Measurements from ENCODE around the gene EVL. TPM values are rescaled to one million over a fixed set of nuclear protein-coding genes. Genes with fewer than 3 reads are reported as not detected.

Gene EVL
- total RNA-seq, 1 donor, result 16.6 TPM

DNA sequence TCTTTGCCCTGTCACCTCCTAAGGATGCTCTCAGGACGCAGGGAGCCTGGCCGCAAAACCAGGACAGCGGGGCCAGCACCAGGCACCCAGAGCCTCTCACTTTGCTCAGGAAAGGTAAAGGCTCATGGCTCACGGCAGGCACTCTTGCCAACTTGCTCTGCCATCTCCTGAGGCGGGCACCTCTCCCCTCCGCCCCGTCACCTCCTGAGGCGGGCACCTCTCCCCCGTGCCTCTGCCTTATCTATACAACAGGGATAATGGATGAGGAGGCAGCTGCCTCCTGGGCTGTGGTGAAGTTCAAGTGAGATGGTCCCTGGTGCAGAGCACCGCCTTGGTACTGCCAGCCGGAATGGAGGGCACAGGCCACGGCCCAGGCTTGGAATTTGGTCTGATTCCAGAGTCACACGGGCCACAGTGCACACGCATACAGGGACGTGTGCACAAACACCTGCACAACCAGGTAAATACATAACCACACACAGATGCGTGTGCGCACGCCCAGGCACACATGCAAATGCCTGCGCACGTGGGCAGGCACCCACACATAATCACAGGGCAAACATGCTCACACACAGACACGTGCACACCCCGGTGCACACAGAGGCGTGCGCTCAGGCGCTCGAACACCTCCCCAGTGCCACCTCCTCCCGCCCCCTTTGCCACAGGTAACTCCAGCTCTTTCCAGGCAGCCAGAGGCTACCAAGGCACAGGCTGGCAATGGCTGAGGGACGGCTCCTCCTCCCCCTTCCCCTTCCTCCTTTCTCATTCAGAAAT lies 82.7 kb downstream of the EVL start:
- no peak overlapping the region for H3K4me3 ChIP-seq (ENCODE audit: insufficient read depth, low read length)
- H4K20me1 ChIP-seq (ENCODE audit: insufficient read depth, low read length), result no peaks in the 10 kb centered on the region
- H3K27ac ChIP-seq (ENCODE audit: low read depth, low read length), result no peak overlapping the region
- peak; percentile 80 for DNase-seq (ENCODE audit: insufficient read length, low spot score, missing footprints)
- no peaks in the 10 kb centered on the region for H3K9me3 ChIP-seq (ENCODE audit: low read depth, low read length)
- TF ChIP-seq, protein P1, sequence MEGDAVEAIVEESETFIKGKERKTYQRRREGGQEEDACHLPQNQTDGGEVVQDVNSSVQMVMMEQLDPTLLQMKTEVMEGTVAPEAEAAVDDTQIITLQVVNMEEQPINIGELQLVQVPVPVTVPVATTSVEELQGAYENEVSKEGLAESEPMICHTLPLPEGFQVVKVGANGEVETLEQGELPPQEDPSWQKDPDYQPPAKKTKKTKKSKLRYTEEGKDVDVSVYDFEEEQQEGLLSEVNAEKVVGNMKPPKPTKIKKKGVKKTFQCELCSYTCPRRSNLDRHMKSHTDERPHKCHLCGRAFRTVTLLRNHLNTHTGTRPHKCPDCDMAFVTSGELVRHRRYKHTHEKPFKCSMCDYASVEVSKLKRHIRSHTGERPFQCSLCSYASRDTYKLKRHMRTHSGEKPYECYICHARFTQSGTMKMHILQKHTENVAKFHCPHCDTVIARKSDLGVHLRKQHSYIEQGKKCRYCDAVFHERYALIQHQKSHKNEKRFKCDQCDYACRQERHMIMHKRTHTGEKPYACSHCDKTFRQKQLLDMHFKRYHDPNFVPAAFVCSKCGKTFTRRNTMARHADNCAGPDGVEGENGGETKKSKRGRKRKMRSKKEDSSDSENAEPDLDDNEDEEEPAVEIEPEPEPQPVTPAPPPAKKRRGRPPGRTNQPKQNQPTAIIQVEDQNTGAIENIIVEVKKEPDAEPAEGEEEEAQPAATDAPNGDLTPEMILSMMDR (IDR thresholded peaks at IDR 0.05; ENCODE audit: extremely low read depth, low read depth, low read length), result no peak
- H3K27me3 ChIP-seq (ENCODE audit: insufficient read depth, low read length), result peaks cover 2% of the 10 kb centered on the region
- H3K79me2 ChIP-seq (ENCODE audit: insufficient read depth, low read length), result no peaks in the 10 kb centered on the region
- no peak overlapping the region for H2AFZ ChIP-seq (ENCODE audit: low read length)
- H3K36me3 ChIP-seq (ENCODE audit: insufficient read depth, low read length), result peaks cover 3% of the 10 kb centered on the region
- no peaks in the 10 kb centered on the region for H3K4me1 ChIP-seq (ENCODE audit: insufficient read depth, low read length)
- H3K4me2 ChIP-seq (ENCODE audit: insufficient read depth, low read length), result no peak overlapping the region

DNA sequence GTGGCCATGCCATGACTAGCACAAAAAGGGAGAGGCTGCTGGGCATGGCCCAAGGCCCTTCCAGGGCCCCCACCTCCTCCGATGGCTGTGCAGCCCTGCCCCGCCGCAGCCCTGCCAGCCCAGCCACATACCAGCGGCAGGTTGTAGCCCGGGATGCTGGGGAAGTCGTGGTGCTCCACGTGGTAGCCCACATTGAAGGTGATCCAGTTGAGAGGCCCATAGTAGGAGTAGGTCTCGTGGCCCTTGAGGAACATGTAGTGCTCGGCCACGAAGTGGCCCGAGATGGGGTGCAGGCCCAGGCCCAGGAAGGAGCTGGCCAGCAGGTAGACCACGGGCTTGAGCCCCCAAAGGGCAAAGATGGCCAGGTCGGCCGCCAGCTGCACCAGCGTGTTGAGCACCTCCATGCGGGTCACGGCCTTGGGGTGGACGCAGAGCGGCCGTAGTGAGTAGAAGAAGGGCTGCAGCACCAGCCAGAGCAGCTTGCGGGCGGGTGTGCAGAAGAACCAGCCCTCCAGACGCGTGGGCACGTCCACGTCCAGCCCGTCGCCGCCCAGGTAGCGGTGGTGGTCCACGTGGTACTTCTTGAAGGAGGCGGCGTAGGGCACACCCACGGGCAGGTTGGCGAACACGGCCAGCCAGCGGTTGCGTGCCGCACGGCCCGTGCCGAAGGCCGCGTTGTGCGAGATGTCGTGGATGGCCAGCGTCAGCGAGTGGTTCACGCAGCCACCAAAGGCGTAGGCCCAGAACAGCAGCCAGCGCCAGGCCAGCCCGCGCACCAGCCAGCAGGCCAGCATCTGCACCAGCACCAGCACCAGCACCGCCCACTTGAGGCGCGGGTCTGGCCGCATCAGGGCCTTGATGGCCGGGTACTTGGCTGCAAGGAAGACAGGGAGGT lies 83.9 kb downstream of the EVL start:
- H3K79me2 ChIP-seq (ENCODE audit: insufficient read depth, low read length), result no peaks in the 10 kb centered on the region
- no peaks in the 10 kb centered on the region for H4K20me1 ChIP-seq (ENCODE audit: insufficient read depth, low read length)
- H3K36me3 ChIP-seq (ENCODE audit: insufficient read depth, low read length), result peaks cover under 1% of the 10 kb centered on the region
- H3K9me3 ChIP-seq (ENCODE audit: low read depth, low read length), result no peaks in the 10 kb centered on the region
- H2AFZ ChIP-seq (ENCODE audit: low read length), result no peak overlapping the region
- H3K27me3 ChIP-seq (ENCODE audit: insufficient read depth, low read length), result peaks cover 2% of the 10 kb centered on the region
- DNase-seq (ENCODE audit: insufficient read length, low spot score, missing footprints), result peak; percentile 68
- no peak overlapping the region for H3K27ac ChIP-seq (ENCODE audit: low read depth, low read length)
- H3K4me1 ChIP-seq (ENCODE audit: insufficient read depth, low read length), result no peaks in the 10 kb centered on the region
- TF ChIP-seq, protein P1 (IDR thresholded peaks at IDR 0.05; ENCODE audit: extremely low read depth, low read depth, low read length), result no peak
- no peak overlapping the region for H3K4me3 ChIP-seq (ENCODE audit: insufficient read depth, low read length)
- no peak overlapping the region for H3K4me2 ChIP-seq (ENCODE audit: insufficient read depth, low read length)

DNA sequence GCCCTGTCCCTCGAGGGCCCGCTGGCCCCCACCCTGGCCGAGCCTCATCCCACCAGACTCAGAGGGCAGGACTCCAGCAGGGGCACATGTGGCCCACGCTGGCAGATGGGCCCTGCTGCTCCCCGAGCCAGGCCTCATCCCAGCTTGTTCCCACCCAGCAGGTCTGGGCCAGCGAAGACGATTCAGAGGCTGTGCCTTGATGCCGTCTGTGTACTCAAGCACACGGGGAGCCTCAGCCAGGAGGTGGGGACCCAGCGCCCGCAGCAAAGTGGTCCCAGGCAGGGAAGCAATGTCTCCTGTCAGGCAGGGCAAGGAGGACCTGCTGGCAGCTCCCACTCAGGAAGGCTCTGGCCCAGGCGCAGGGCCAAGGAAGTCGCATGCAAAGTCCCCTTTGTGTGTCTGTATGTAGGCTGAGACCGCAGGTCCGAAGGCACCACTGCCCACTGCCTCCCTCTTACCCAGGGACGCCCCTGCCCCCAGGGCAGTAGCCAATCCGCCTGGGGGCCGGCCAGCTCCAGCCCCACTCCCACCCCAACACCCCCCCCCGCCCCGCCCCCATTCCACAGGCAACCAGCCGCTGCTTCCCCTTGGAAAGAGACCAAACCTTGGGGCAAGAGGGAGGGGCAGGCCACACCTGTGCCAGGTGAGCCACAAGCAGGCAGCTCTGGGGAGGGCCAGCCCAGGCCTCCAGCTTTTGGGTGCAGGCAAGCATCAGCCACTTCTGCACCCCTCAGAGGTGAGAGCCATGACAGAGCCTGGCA lies 84.8 kb downstream of the EVL start:
- Histone ChIP-seq H3K9me3 (ENCODE audit: low read depth, low read length) (peaks cover 5% of the 10 kb centered on the region), H4K20me1 (ENCODE audit: insufficient read depth, low read length) (no peaks in the 10 kb centered on the region), H3K4me2 (ENCODE audit: insufficient read depth, low read length) (no peak overlapping the region), H3K27me3 (ENCODE audit: insufficient read depth, low read length) (peaks cover 2% of the 10 kb centered on the region), H3K4me3 (ENCODE audit: insufficient read depth, low read length) (no peak overlapping the region), H3K4me1 (ENCODE audit: insufficient read depth, low read length) (no peaks in the 10 kb centered on the region), H3K27ac (ENCODE audit: low read depth, low read length) (no peak overlapping the region), H3K79me2 (ENCODE audit: insufficient read depth, low read length) (no peaks in the 10 kb centered on the region), H3K36me3 (ENCODE audit: insufficient read depth, low read length) (no peaks in the 10 kb centered on the region), H2AFZ (ENCODE audit: low read length) (no peak overlapping the region)
- DNase-seq (ENCODE audit: insufficient read length, low spot score, missing footprints), result no peak
- TF ChIP-seq, protein P1 (IDR thresholded peaks at IDR 0.05; ENCODE audit: extremely low read depth, low read depth, low read length), result no peak

Measured in osteoblast (primary cell).